ENCODE data around the gene SHOC2. TPM values are rescaled to one million over a fixed set of nuclear protein-coding genes. Genes with fewer than 3 reads are reported as not detected.

Gene SHOC2
- total and polyA plus RNA-seq, 9 of the 15 experiments (the other 6 are each of a cell fraction or from before 2014, with no cell fraction given) = 9.2 to 17.5 (median 14.9) TPM

GRCh38 chr10:110871298-110872084, 47.9 kb upstream of the SHOC2 start, which contains the start of gene PDCD4 (continued):
- TF ChIP-seq THRB (CRISPR knock-in tag; conservative IDR thresholded peaks at IDR 0.05) (no peak), NFRKB (IDR thresholded peaks at IDR 0.05; ENCODE audit: low read depth) (0 out of 2 replicates have a peak, but pooled peaks have one; percentile 32), CEBPG (CRISPR knock-in tag; IDR thresholded peaks at IDR 0.05) (no peak), CEBPG (tag; conservative IDR thresholded peaks at IDR 0.05 in 1 of 2, IDR thresholded peaks at IDR 0.05 in 1 of 2) (no peak), MEIS2 (IDR thresholded peaks at IDR 0.05; ENCODE audit: partially characterized antibody) (peak; percentile 65), MAZ (CRISPR knock-in tag; conservative IDR thresholded peaks at IDR 0.05 in 1 of 2, IDR thresholded peaks at IDR 0.05 in 1 of 2) (peak in 1 of 2 experiments; percentile 77; a peak in 3 of 4 replicates), TBL1XR1 (IDR thresholded peaks at IDR 0.05; ENCODE audit: low read length in 2 of 2) (no peak), ARID2 (IDR thresholded peaks at IDR 0.05) (no peak), CCNT2 (IDR thresholded peaks at IDR 0.05; ENCODE audit: borderline replicate concordance, extremely low read depth, insufficient read length, low read depth, low read length) (peak; percentile 34), SNRNP70 (optimal IDR thresholded peaks at IDR 0.05; ENCODE audit: low read depth, low read length) (no peak), CXXC5 (CRISPR knock-in tag; IDR thresholded peaks at IDR 0.05) (peak; percentile 31; the same call in 1 of the 2 replicates), TAF1 (IDR thresholded peaks at IDR 0.05; ENCODE audit: control insufficient read depth, extremely low read depth, insufficient read depth, low read length, severe bottlenecking) (peak; percentile 78), RFX1 (IDR thresholded peaks at IDR 0.05) (no peak), NFYB (IDR thresholded peaks at IDR 0.05; ENCODE audit: extremely low read depth, insufficient read length) (peak; percentile 32), RBFOX2 (IDR thresholded peaks at IDR 0.05; ENCODE audit: low read depth, low read length) (peak; percentile 92), VEZF1 (CRISPR knock-in tag; IDR thresholded peaks at IDR 0.05) (no peak), GABPA (tag; conservative IDR thresholded peaks at IDR 0.05; ENCODE audit: low read depth) (no peak), PYGO2 (tag; IDR thresholded peaks at IDR 0.05) (no peak), ZFP36 (IDR thresholded peaks at IDR 0.05; ENCODE audit: low read depth, low read length, partially characterized antibody) (no peak), ZBTB11 (CRISPR knock-in tag; IDR thresholded peaks at IDR 0.05) (no peak), SMARCE1 (IDR thresholded peaks at IDR 0.05) (peak; percentile 45; the same call in 1 of the 2 replicates)

All from K562 (cell line).